NCI-H748 (cell line): ENCODE data around the gene SPECC1L.
A peak's percentile ranks its signal among the peaks of the same experiment; 100 is the strongest.

Source experiments
- DNase-seq: peaks from one replicate; lab custom pipeline; 2025; ENCODE audit not compliant: unreplicated experiment; lab: John Stamatoyannopoulos, UW

SPECC1L gene

GRCh38 chr22:24437091-24437490, 166.5 kb downstream of the SPECC1L start:
- DNase-seq: no peak

- DNase-seq: no peak
These were observed 167.2 kb downstream of the SPECC1L start for GRCh38 chr22:24437741-24438328.

- DNase-seq: no peak
These were observed 169.7 kb downstream of the SPECC1L start for GRCh38 chr22:24440270-24440717.

GRCh38 chr22:24440718-24441405, 170.2 kb downstream of the SPECC1L start:
- no peak for DNase-seq

- no peak for DNase-seq
These were observed 171.0 kb downstream of the SPECC1L start for GRCh38 chr22:24441406-24442351.

GRCh38 chr22:24442352-24442744, 171.7 kb downstream of the SPECC1L start:
- DNase-seq: no peak

- DNase-seq: no peak
These were observed 173.0 kb downstream of the SPECC1L start for GRCh38 chr22:24443668-24444067.

- DNase-seq: no peak
These were observed 173.6 kb downstream of the SPECC1L start for GRCh38 chr22:24444251-24444650.

GRCh38 chr22:24444729-24445466, 174.3 kb downstream of the SPECC1L start:
- no peak for DNase-seq

GRCh38 chr22:24445481-24446259, 175.0 kb downstream of the SPECC1L start:
- DNase-seq: no peak

- DNase-seq: no peak
These were observed 175.6 kb downstream of the SPECC1L start for GRCh38 chr22:24446260-24446611.

GRCh38 chr22:24450610-24451009, 180.0 kb downstream of the SPECC1L start:
- DNase-seq: peak; percentile 86

GRCh38 chr22:24451162-24451561, 180.5 kb downstream of the SPECC1L start:
- DNase-seq: no peak

GRCh38 chr22:24453853-24454252, 183.2 kb downstream of the SPECC1L start:
- DNase-seq: no peak

- DNase-seq: no peak
These were observed 184.4 kb downstream of the SPECC1L start for GRCh38 chr22:24455039-24455438.

GRCh38 chr22:24455751-24456426, 185.3 kb downstream of the SPECC1L start:
- no peak for DNase-seq

- DNase-seq: no peak
These were observed 187.3 kb downstream of the SPECC1L start for GRCh38 chr22:24457894-24458420.

GRCh38 chr22:24459911-24460310, 189.3 kb downstream of the SPECC1L start:
- DNase-seq: no peak

- no peak for DNase-seq
These were observed 189.9 kb downstream of the SPECC1L start for GRCh38 chr22:24460418-24461089.
